Measurements from ENCODE around the gene EFCAB10. TPM values are rescaled to one million over a fixed set of nuclear protein-coding genes. Genes with fewer than 3 reads are reported as not detected.
"Not testable (repeated sequence)": the region's sequence is repeated elsewhere in the genome, so short reads cannot be mapped to it uniquely, and the experiment has no call there.

The EFCAB10 gene
- total and polyA plus RNA-seq, 2 of the 13 experiments (the other 11 are each of a cell fraction or from before 2014, with no cell fraction given), result 0.40 TPM; not detected in 1

GRCh38 chr7:105524840-105525239, 56.5 kb downstream of the EFCAB10 start:
- no peak for TF ChIP-seq MYNN (CRISPR knock-in tag; IDR thresholded peaks at IDR 0.05; ENCODE audit: low read depth)
- no peak for TF ChIP-seq ZNF781 (CRISPR knock-in tag; IDR thresholded peaks at IDR 0.05; ENCODE audit: borderline replicate concordance, not compliant biosample characterization)
- no peak for TF ChIP-seq ZSCAN12 (CRISPR knock-in tag; IDR thresholded peaks at IDR 0.05)
- TF ChIP-seq NFIB (CRISPR knock-in tag; IDR thresholded peaks at IDR 0.05; ENCODE audit: borderline replicate concordance), result no peak
- TF ChIP-seq ATM (IDR thresholded peaks at IDR 0.05; ENCODE audit: borderline replicate concordance), result no peak
- TF ChIP-seq ZNF530 (CRISPR knock-in tag; IDR thresholded peaks at IDR 0.05; ENCODE audit: low read depth), result no peak
- TF ChIP-seq CBX2 (IDR thresholded peaks at IDR 0.05; ENCODE audit: low read depth, low read length), result no peak
- no peak for TF ChIP-seq CBX2 (CRISPR knock-in tag; IDR thresholded peaks at IDR 0.05; ENCODE audit: low read depth)
- TF ChIP-seq ZBTB26 (CRISPR knock-in tag; IDR thresholded peaks at IDR 0.05; ENCODE audit: borderline replicate concordance), result no peak
- no peak for TF ChIP-seq ZNF816 (CRISPR knock-in tag; IDR thresholded peaks at IDR 0.05; ENCODE audit: borderline replicate concordance)
- no peak for TF ChIP-seq ZNF30 (CRISPR knock-in tag; IDR thresholded peaks at IDR 0.05)
- no peak for TF ChIP-seq KDM5B (CRISPR knock-in tag; IDR thresholded peaks at IDR 0.05; ENCODE audit: borderline replicate concordance)
- ChIA-PET CTCF (ENCODE audit: low intra/inter-chr PET ratio, low total read pairs) (no interaction called here), POLR2A (no interaction called here)
- DNase-seq (ENCODE audit: low spot score), result no peak
- intact Hi-C loops (cut with micrococcal nuclease; ENCODE audit: unreplicated experiment), result no loop called here
- H3K79me2 ChIP-seq (ENCODE audit: insufficient read depth, low read length), result peaks cover 13% of the 10 kb centered on the region
- peaks cover 21% of the 10 kb centered on the region for H3K4me1 ChIP-seq (ENCODE audit: insufficient read depth, low read length)
- H2AFZ ChIP-seq (ENCODE audit: low read length), result no peak overlapping the region
- in situ Hi-C loops (cut with HindIII; ENCODE audit: extremely low pct_ligation_motif_present, low pct_unique_long_range_greater_than_20kb), result no loop called here
- BruUV-seq (replicated peaks), result no TSS peak
- no peaks in the 10 kb centered on the region for H3K9me3 ChIP-seq (ENCODE audit: low read length)
- no peak overlapping the region for H3K9ac ChIP-seq (ENCODE audit: insufficient read depth, low read depth, low read length)
- no peaks in the 10 kb centered on the region for H4K20me1 ChIP-seq (ENCODE audit: insufficient read depth, low read length)
- no peak overlapping the region for H3K4me3 ChIP-seq (replicated peaks in 1 of 3; ENCODE audit: insufficient read depth in 1 of 3, low read depth in 2 of 3, low read length in 3 of 3)
- FAIRE-seq, result no peak
- H3K36me3 ChIP-seq (replicated peaks in 1 of 2; ENCODE audit: control insufficient read depth in 1 of 2, insufficient read depth in 2 of 2, low read length in 2 of 2), result 0 out of 5 replicates have a peak, but pooled peaks cover 0 to under 1% of the 10 kb centered on the region in 2 experiments
- no peak for ATAC-seq
- no peak overlapping the region for H3K4me2 ChIP-seq (ENCODE audit: low read depth, low read length)
- no peak overlapping the region for H3K27ac ChIP-seq (ENCODE audit: extremely low read length, insufficient read depth, low read length)
- 20% methylated on average over 3 of the region's 4 CpGs for WGBS (ENCODE audit: low lambda C conversion rate)
- no peaks in the 10 kb centered on the region for H3K27me3 ChIP-seq (ENCODE audit: control insufficient read depth in 1 of 2, insufficient read depth in 2 of 2, low read length in 2 of 2)

GRCh38 chr7:105524423-105524822, 56.9 kb downstream of the EFCAB10 start:
- H3K9ac ChIP-seq (ENCODE audit: insufficient read depth, low read depth, low read length); H2AFZ ChIP-seq (ENCODE audit: low read length); H3K27me3 ChIP-seq (ENCODE audit: control insufficient read depth in 1 of 2, insufficient read depth in 2 of 2, low read length in 2 of 2); BruUV-seq (replicated peaks); CTCF ChIA-PET (ENCODE audit: low intra/inter-chr PET ratio, low total read pairs); POLR2A ChIA-PET; H3K4me2 ChIP-seq (ENCODE audit: low read depth, low read length); H3K27ac ChIP-seq (ENCODE audit: extremely low read length, insufficient read depth, low read length); ATAC-seq; DNase-seq (ENCODE audit: low spot score); H3K9me3 ChIP-seq (ENCODE audit: low read length); FAIRE-seq; H4K20me1 ChIP-seq (ENCODE audit: insufficient read depth, low read length); in situ Hi-C loops (cut with HindIII; ENCODE audit: extremely low pct_ligation_motif_present, low pct_unique_long_range_greater_than_20kb); H3K4me3 ChIP-seq (replicated peaks in 1 of 3; ENCODE audit: insufficient read depth in 1 of 3, low read depth in 2 of 3, low read length in 3 of 3); H3K36me3 ChIP-seq (replicated peaks in 1 of 2; ENCODE audit: control insufficient read depth in 1 of 2, insufficient read depth in 2 of 2, low read length in 2 of 2); intact Hi-C loops (cut with micrococcal nuclease; ENCODE audit: unreplicated experiment): not testable (repeated sequence)
- peaks cover 17% of the 10 kb centered on the region for H3K79me2 ChIP-seq (ENCODE audit: insufficient read depth, low read length)
- WGBS (ENCODE audit: low lambda C conversion rate), result 87% methylated on average over 11 of the region's 11 CpGs
- H3K4me1 ChIP-seq (ENCODE audit: insufficient read depth, low read length), result peaks cover 25% of the 10 kb centered on the region
